Measurements from ENCODE around the gene UBE2D4. TPM values are rescaled to one million over a fixed set of nuclear protein-coding genes. Genes with fewer than 3 reads are reported as not detected.
"Not testable (repeated sequence)": the region's sequence is repeated elsewhere in the genome, so short reads cannot be mapped to it uniquely, and the experiment has no call there.

UBE2D4 gene
- polyA plus RNA-seq, 1 experiment, result 18.6 TPM

DNA sequence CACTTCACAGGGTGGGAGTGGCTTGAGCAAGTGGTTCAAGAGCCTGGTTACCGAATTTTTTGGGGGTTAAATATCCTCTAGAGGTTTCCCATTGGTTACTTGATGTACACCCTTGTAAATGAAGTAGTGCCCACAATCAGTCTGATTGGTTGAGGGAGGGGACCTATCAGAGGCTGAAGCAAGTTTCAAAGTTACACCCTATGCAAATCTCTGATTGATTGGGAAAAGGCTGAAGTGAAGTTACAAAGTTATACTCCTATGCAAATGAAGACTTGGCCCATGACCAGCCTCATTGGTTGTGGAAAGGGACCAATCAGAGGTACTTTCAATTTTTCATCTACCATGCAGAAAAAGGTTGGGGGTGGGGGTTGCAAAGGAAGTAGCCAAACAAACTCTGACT, 34.7 kb downstream of the UBE2D4 start:
- ChIA-PET POLR2A (no interaction called here), CTCF (no interaction called here)
- DNase-seq (ENCODE audit: low read depth, low spot score), result no peak
- no peaks in the 10 kb centered on the region for H3K27me3 ChIP-seq (ENCODE audit: control insufficient read depth, insufficient read depth, low read length)
- no peak overlapping the region for H3K27ac ChIP-seq (ENCODE audit: low read depth, low read length)
- no peak overlapping the region for H3K4me3 ChIP-seq (ENCODE audit: low read depth, low read length)
- no peak for TF ChIP-seq CTCF (IDR thresholded peaks at IDR 0.05; ENCODE audit: low read depth, low read length)
- H3K9me3 ChIP-seq (ENCODE audit: control insufficient read depth, insufficient read depth, low read length), result no peaks in the 10 kb centered on the region

DNA sequence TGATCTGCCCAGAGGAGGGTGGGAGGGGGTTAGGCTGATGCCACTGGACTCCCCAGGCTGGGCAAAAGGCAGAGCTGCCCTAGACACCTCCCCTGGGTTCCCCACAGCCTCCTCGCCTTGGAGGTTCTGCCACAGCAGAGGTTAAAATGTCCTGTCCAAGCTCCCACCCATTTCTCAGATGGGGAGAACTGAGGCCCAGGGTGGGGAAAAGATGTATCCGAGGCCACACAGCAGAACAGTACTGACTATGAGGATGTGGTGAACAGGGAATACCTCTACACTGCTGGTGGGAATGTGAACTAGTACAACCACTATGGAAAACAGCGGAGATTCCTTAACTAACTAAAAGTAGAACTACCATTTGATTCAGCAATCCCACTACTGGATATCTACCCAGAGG, 40.2 kb downstream of the UBE2D4 start:
- POLR2A ChIA-PET; DNase-seq (ENCODE audit: low read depth, low spot score); H3K27me3 ChIP-seq (ENCODE audit: control insufficient read depth, insufficient read depth, low read length); H3K4me3 ChIP-seq (ENCODE audit: low read depth, low read length); H3K9me3 ChIP-seq (ENCODE audit: control insufficient read depth, insufficient read depth, low read length); H3K27ac ChIP-seq (ENCODE audit: low read depth, low read length); CTCF ChIA-PET: not testable (repeated sequence)

DNA sequence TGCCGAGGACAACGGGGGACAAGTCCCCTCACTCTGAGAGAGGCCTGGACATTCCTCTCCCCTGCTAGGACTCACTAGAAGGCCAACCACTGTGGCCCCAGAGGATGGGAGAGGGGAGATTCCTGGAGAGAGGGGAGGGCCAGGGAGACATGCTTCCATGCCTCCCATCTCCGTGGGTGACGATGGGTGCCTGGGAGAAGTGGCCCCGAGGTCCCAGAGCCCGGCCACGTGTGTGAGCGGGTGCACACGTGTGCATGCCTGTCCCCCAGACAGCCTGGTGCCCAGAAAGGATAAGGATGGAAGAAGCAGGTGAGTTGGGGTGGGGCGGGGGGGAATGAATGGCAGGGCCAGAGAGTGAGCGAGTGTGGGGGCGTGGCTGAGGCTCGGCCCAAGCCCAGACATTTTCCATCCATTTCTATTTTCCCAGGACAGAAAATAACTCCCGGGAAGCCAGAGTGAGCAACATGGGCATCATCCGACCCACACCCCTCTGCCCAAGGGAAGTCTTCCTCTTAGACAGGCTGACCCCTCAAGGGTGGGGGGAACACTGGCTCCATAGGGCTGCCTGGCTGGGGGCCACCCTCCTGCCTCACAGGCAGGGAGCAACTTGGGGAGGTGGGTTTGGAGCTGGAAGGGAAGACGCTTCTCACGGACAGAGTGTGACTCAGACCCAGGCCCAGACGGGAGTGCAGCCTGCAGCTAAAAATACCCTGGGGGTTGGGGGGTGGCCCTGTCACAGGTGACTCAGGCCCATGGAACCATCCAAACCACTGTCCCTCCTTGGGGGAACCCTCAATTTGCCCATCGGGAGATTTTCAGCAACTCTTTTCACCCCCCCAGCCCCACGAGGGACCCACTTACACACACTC, 42.2 kb downstream of the UBE2D4 start:
- DNase-seq (ENCODE audit: low read depth, low spot score); H3K27ac ChIP-seq (ENCODE audit: low read depth, low read length); POLR2A ChIA-PET; H3K9me3 ChIP-seq (ENCODE audit: control insufficient read depth, insufficient read depth, low read length); CTCF ChIA-PET; H3K4me3 ChIP-seq (ENCODE audit: low read depth, low read length); H3K27me3 ChIP-seq (ENCODE audit: control insufficient read depth, insufficient read depth, low read length): not testable (repeated sequence)

DNA sequence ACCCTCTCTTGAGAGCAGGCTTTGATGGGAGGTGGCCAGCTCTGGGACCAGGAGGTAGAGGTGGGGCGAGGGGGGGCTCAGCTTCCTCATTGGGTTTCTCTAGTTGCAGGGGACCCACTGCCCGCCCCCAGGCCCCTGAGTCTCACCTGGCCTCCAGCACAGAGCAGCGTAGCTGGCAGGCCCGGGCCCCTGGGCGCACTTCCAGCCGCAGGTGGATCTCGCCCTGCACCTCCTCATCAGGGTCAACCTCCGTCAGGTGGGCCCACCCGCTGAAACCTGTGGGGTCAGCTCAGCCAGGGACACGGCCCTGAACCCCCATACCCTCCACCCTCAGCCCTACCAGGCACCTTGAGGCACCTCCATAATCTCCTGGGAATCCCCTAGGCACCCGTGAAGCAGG, 43.4 kb downstream of the UBE2D4 start:
- DNase-seq (ENCODE audit: low read depth, low spot score); H3K4me3 ChIP-seq (ENCODE audit: low read depth, low read length); H3K27me3 ChIP-seq (ENCODE audit: control insufficient read depth, insufficient read depth, low read length); POLR2A ChIA-PET; CTCF ChIA-PET; H3K9me3 ChIP-seq (ENCODE audit: control insufficient read depth, insufficient read depth, low read length); H3K27ac ChIP-seq (ENCODE audit: low read depth, low read length): not testable (repeated sequence)

- H3K9me3 ChIP-seq (ENCODE audit: control insufficient read depth, insufficient read depth, low read length); DNase-seq (ENCODE audit: low read depth, low spot score); POLR2A ChIA-PET; H3K27ac ChIP-seq (ENCODE audit: low read depth, low read length); H3K4me3 ChIP-seq (ENCODE audit: low read depth, low read length); H3K27me3 ChIP-seq (ENCODE audit: control insufficient read depth, insufficient read depth, low read length); CTCF ChIA-PET: not testable (repeated sequence)
Measured at GRCh38 chr7:43970698-43971097, 44.5 kb downstream of the UBE2D4 start.

DNA sequence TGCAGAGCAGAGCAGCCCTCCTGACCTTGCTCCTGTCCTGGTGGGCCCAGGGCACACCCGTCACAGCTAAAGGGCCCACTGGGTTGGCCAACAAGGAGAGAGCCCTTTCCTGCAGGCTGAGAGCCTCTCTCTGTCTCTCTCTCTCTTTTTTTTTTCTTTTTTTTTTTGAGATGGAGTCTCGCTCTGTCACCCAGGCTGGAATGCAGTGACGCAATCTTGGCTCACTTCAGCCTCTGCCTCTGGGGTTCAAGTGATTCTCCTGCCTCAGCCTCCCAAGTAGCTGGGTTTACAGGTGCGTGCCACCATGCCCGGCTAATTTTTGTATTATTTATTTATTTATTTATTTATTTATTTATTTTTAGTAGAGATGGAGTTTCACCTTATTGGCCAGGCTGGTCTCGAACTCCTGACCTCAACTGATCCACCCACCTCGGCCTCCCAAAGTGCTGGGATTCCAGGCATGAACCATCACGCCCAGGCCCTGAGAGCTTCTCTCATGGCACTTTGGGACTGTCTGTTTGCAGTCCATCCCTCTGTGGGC, 47.9 kb downstream of the UBE2D4 start:
- H3K27ac ChIP-seq (ENCODE audit: low read depth, low read length); H3K9me3 ChIP-seq (ENCODE audit: control insufficient read depth, insufficient read depth, low read length); H3K4me3 ChIP-seq (ENCODE audit: low read depth, low read length); POLR2A ChIA-PET; DNase-seq (ENCODE audit: low read depth, low spot score); H3K27me3 ChIP-seq (ENCODE audit: control insufficient read depth, insufficient read depth, low read length); CTCF ChIA-PET: not testable (repeated sequence)

- DNase-seq (ENCODE audit: low read depth, low spot score); POLR2A ChIA-PET; H3K4me3 ChIP-seq (ENCODE audit: low read depth, low read length); H3K27me3 ChIP-seq (ENCODE audit: control insufficient read depth, insufficient read depth, low read length); CTCF ChIA-PET; H3K27ac ChIP-seq (ENCODE audit: low read depth, low read length); H3K9me3 ChIP-seq (ENCODE audit: control insufficient read depth, insufficient read depth, low read length): not testable (repeated sequence)
Measured at GRCh38 chr7:43974725-43975482, 48.7 kb downstream of the UBE2D4 start.

GRCh38 chr7:43977525-43977924, 51.3 kb downstream of the UBE2D4 start:
- no peak for DNase-seq (ENCODE audit: low read depth, low spot score)
- Histone ChIP-seq H3K27me3 (ENCODE audit: control insufficient read depth, insufficient read depth, low read length) (no peaks in the 10 kb centered on the region), H3K9me3 (ENCODE audit: control insufficient read depth, insufficient read depth, low read length) (no peaks in the 10 kb centered on the region), H3K4me3 (ENCODE audit: low read depth, low read length) (no peak overlapping the region), H3K27ac (ENCODE audit: low read depth, low read length) (no peak overlapping the region)
- no peak for TF ChIP-seq CTCF (IDR thresholded peaks at IDR 0.05; ENCODE audit: low read depth, low read length)
- CTCF ChIA-PET, result no interaction called here
- POLR2A ChIA-PET, result no interaction called here

GRCh38 chr7:43978102-43978501, 51.9 kb downstream of the UBE2D4 start:
- H3K4me3 ChIP-seq (ENCODE audit: low read depth, low read length); H3K27me3 ChIP-seq (ENCODE audit: control insufficient read depth, insufficient read depth, low read length); POLR2A ChIA-PET; CTCF ChIA-PET; H3K27ac ChIP-seq (ENCODE audit: low read depth, low read length); DNase-seq (ENCODE audit: low read depth, low spot score); H3K9me3 ChIP-seq (ENCODE audit: control insufficient read depth, insufficient read depth, low read length): not testable (repeated sequence)

GRCh38 chr7:43982848-43983247, 56.6 kb downstream of the UBE2D4 start:
- CTCF ChIA-PET; H3K4me3 ChIP-seq (ENCODE audit: low read depth, low read length); DNase-seq (ENCODE audit: low read depth, low spot score); H3K9me3 ChIP-seq (ENCODE audit: control insufficient read depth, insufficient read depth, low read length); POLR2A ChIA-PET; H3K27me3 ChIP-seq (ENCODE audit: control insufficient read depth, insufficient read depth, low read length); H3K27ac ChIP-seq (ENCODE audit: low read depth, low read length): not testable (repeated sequence)
